SK-N-SH treated with all-trans-retinoic acid at 6 μM for 48 hours (cell line): ENCODE data around the gene MESD.

Experiments
- ARNTL ChIP-seq: fragments of 450-650 bp; formaldehyde crosslinking; IDR thresholded peaks from 2 replicates; pipeline ENCODE4 v1.5.0; 2020; ENCODE audit warnings: low read depth, mild to moderate bottlenecking, moderate library complexity, borderline replicate concordance
- CREB5 ChIP-seq: fragments of 250-450 bp; sonication (Bioruptor Pico); IDR thresholded peaks from 2 replicates; pipeline ENCODE4 v1.5.1; 2020; ENCODE audit warnings: low read depth, mild to moderate bottlenecking, moderate library complexity
- CSDC2 ChIP-seq: fragments of 250-450 bp; sonication (Bioruptor Pico); IDR thresholded peaks from 2 replicates; pipeline ENCODE4 v1.5.0; 2020; ENCODE audit warnings: mild to moderate bottlenecking, moderate library complexity
- ESRRG ChIP-seq: fragments of 250-450 bp; sonication (Bioruptor Pico); IDR thresholded peaks from 2 replicates; pipeline ENCODE4 v1.6.1; 2021; ENCODE audit warnings: mild to moderate bottlenecking
- RARB ChIP-seq: fragments of 250-450 bp; sonication (Bioruptor Pico); IDR thresholded peaks from 2 replicates; pipeline ENCODE4 v1.8.0; 2021; ENCODE audit warnings: mild to moderate bottlenecking, moderate library complexity
- TSHZ2 ChIP-seq: fragments of 250-450 bp; sonication (Bioruptor Pico); IDR thresholded peaks from 2 replicates; pipeline ENCODE4 v1.5.0; 2020; ENCODE audit warnings: mild to moderate bottlenecking, moderate library complexity
- ZFP3 ChIP-seq: fragments of 250-450 bp; sonication (Bioruptor Pico); IDR thresholded peaks from 2 replicates; pipeline ENCODE4 v1.5.0; 2020; ENCODE audit warnings: mild to moderate bottlenecking, moderate library complexity
- ZNF70 ChIP-seq: fragments of 450-650 bp; formaldehyde crosslinking; IDR thresholded peaks from 2 replicates; pipeline ENCODE4 v1.5.0; 2020; ENCODE audit warnings: mild to moderate bottlenecking, moderate library complexity
- ZNF8 ChIP-seq: fragments of 450-650 bp; formaldehyde crosslinking; IDR thresholded peaks from 2 replicates; pipeline ENCODE4 v1.5.0; 2020; ENCODE audit warnings: mild to moderate bottlenecking, moderate library complexity

GRCh38 chr15:80942266-80942665 is 47.4 kb downstream of the MESD start:
- no peak for TF ChIP-seq CREB5 (CRISPR knock-in tag)
- TF ChIP-seq ARNTL (CRISPR knock-in tag): no peak
- TF ChIP-seq ZNF8: no peak
- no peak for TF ChIP-seq ZFP3 (CRISPR knock-in tag)
- TF ChIP-seq RARB (CRISPR knock-in tag): no peak
- TF ChIP-seq CSDC2 (CRISPR knock-in tag): no peak
- no peak for TF ChIP-seq ZNF70
- TF ChIP-seq TSHZ2 (CRISPR knock-in tag): no peak
- no peak for TF ChIP-seq ESRRG
